RWPE2 (cell line): ENCODE data around the gene PDE4D.

Experiments
- ATAC-seq: fragments of 200-7000 bp; cut with Tn5 transposase; 3 replicates; pipeline ENCODE4 v1.9.1; 2021; ENCODE audit warnings: low read depth
- DNase-seq: peaks from one replicate; pipeline ENCODE4 v3.0.0-alpha.2; 2020; ENCODE audit warnings: low spot score
- H3K27ac ChIP-seq: fragments of 450-650 bp; 2 replicates; pipeline ENCODE4 v1.5.1; 2017; ENCODE audit warnings: mild to moderate bottlenecking; ENCODE audit not compliant: poor library complexity, severe bottlenecking
- H3K27me3 ChIP-seq: fragments of 250-450 bp; sonication (Bioruptor Pico); 2 replicates; pipeline ENCODE4 v1.5.1; 2021; ENCODE audit warnings: mild to moderate bottlenecking, moderate library complexity; ENCODE audit not compliant: insufficient read depth, poor library complexity, severe bottlenecking
- H3K36me3 ChIP-seq: fragments of 250-450 bp; sonication (Bioruptor Pico); 2 replicates; pipeline ENCODE4 v1.5.1; 2020; ENCODE audit warnings: low read depth, mild to moderate bottlenecking, moderate library complexity
- H3K4me1 ChIP-seq: fragments of 250-450 bp; sonication (Bioruptor Pico); 2 replicates; pipeline ENCODE4 v1.5.1; 2021; ENCODE audit warnings: mild to moderate bottlenecking, moderate library complexity; ENCODE audit not compliant: insufficient read depth, poor library complexity, severe bottlenecking
- H3K4me3 ChIP-seq: fragments of 250-450 bp; sonication (Bioruptor Pico); 2 replicates; pipeline ENCODE4 v1.5.1; 2021; ENCODE audit warnings: mild to moderate bottlenecking, moderate library complexity; ENCODE audit not compliant: severe bottlenecking
- H3K9me3 ChIP-seq: fragments of 250-450 bp; sonication (Bioruptor Pico); 2 replicates; pipeline ENCODE4 v1.5.1; 2021; ENCODE audit warnings: mild to moderate bottlenecking, moderate library complexity; ENCODE audit not compliant: severe bottlenecking
- TF ChIP-seq, protein P1 (sequence below): fragments of 450-650 bp; IDR thresholded peaks from one replicate; pipeline ENCODE4 v1.5.1; 2017; ENCODE audit warnings: mild to moderate bottlenecking, moderate library complexity; ENCODE audit not compliant: poor library complexity, severe bottlenecking

Gene PDE4D

GRCh38 chr5:59721741-59722140 lies 171.8 kb downstream of the PDE4D start:
- H3K36me3 ChIP-seq, result no peaks in the 10 kb centered on the region
- DNase-seq (no peak), ATAC-seq (no peak)
- H3K9me3 ChIP-seq, result no peaks in the 10 kb centered on the region
- H3K4me3 ChIP-seq, result no peak overlapping the region
- H3K4me1 ChIP-seq, result peaks cover 39% of the 10 kb centered on the region
- no peaks in the 10 kb centered on the region for H3K27me3 ChIP-seq
- TF ChIP-seq, protein P1, sequence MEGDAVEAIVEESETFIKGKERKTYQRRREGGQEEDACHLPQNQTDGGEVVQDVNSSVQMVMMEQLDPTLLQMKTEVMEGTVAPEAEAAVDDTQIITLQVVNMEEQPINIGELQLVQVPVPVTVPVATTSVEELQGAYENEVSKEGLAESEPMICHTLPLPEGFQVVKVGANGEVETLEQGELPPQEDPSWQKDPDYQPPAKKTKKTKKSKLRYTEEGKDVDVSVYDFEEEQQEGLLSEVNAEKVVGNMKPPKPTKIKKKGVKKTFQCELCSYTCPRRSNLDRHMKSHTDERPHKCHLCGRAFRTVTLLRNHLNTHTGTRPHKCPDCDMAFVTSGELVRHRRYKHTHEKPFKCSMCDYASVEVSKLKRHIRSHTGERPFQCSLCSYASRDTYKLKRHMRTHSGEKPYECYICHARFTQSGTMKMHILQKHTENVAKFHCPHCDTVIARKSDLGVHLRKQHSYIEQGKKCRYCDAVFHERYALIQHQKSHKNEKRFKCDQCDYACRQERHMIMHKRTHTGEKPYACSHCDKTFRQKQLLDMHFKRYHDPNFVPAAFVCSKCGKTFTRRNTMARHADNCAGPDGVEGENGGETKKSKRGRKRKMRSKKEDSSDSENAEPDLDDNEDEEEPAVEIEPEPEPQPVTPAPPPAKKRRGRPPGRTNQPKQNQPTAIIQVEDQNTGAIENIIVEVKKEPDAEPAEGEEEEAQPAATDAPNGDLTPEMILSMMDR, result no peak
- H3K27ac ChIP-seq, result no peak overlapping the region

GRCh38 chr5:59720063-59720462 lies 173.5 kb downstream of the PDE4D start:
- ATAC-seq (no peak), DNase-seq (no peak)
- Histone ChIP-seq H3K36me3 (no peaks in the 10 kb centered on the region), H3K27ac (no peak overlapping the region), H3K27me3 (no peaks in the 10 kb centered on the region), H3K9me3 (no peaks in the 10 kb centered on the region), H3K4me3 (no peak overlapping the region), H3K4me1 (peaks cover 29% of the 10 kb centered on the region)
- TF ChIP-seq, protein P1, result no peak

DNA sequence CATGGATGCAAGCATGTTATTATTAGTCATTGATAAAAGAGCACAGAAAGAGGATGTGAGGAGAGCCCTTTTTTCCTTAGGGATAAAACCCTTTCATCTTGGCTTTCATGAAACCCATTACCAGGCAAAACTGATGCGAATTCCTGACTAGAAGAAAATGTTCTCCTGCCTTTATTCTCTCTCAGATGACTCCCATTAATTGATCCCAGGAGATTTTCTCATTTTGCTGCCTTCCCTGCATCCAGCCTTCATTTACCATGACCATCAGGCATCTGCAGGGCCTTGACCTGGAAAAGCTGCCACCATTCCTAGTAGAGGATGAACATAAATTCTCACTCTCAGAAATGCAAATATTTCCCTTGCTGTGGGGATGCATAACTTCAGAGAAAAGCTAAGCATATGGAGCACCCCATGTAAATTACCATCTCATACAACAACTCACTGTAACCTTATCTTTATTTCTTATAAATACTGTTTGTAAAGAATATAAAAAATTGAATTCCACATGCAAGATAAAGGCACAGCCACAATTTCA lies 176.5 kb downstream of the PDE4D start:
- Histone ChIP-seq H3K4me1 (no peaks in the 10 kb centered on the region), H3K9me3 (peaks cover 2% of the 10 kb centered on the region), H3K27me3 (no peaks in the 10 kb centered on the region), H3K4me3 (no peak overlapping the region), H3K36me3 (no peaks in the 10 kb centered on the region), H3K27ac (no peak overlapping the region)
- ATAC-seq, result no peak
- no peak for DNase-seq
- TF ChIP-seq, protein P1, result no peak

DNA sequence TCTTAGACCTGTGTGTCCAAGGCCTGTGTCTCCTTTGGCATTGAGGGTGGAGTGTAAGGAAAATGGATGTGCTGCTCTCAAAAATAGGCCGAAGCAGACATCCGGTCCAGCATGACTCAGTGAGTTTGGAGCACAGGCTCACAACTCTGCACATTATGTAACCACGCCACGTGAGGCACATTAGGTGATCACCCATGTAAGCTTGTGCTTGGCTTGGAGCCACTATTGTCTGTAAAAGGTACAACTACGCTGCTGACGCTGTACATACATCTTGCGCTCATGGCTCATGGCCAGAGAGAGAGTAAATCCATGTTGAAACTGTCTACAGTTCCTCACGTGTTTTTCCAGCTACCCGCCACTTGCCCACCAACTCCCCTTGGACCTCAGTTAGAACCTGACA lies 177.5 kb downstream of the PDE4D start:
- no peaks in the 10 kb centered on the region for H3K27me3 ChIP-seq

DNA sequence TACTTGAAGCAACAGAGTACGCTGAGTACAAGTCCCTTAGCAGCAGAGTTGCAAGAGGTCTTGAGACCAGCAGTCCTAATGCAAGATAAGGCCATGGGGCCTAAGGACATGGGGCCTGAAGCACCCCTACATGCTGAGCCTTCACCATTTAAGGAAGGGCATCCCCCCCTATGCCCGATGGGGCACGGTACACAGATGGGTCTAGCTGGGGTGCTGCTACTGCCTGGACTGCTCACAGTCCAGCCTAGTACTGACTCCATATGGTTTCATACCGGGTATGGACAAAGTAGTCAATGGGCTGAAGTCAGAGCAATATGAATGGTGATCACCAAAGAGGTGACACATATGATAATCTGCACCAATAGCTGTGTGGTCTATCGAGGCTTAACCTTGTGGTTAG lies 178.3 kb downstream of the PDE4D start:
- no peaks in the 10 kb centered on the region for H3K27me3 ChIP-seq
- no peak overlapping the region for H3K4me3 ChIP-seq
- H3K27ac ChIP-seq, result no peak overlapping the region
- H3K36me3 ChIP-seq, result no peaks in the 10 kb centered on the region
- H3K9me3 ChIP-seq, result peaks cover 2% of the 10 kb centered on the region
- TF ChIP-seq, protein P1, result no peak
- DNase-seq (no peak), ATAC-seq (no peak)
- peaks cover 5% of the 10 kb centered on the region for H3K4me1 ChIP-seq

More for the DNA sequence above, 177.5 kb downstream of the PDE4D start:
- Histone ChIP-seq H3K27ac (no peak overlapping the region), H3K4me1 (no peaks in the 10 kb centered on the region), H3K9me3 (peaks cover 2% of the 10 kb centered on the region), H3K36me3 (no peaks in the 10 kb centered on the region), H3K4me3 (no peak overlapping the region)
- DNase-seq (no peak), ATAC-seq (no peak)
- TF ChIP-seq, protein P1, result no peak
